ENCODE results near the gene FOXR1.
"Not testable (repeated sequence)": the region's sequence is repeated elsewhere in the genome, so short reads cannot be mapped to it uniquely, and the experiment has no call there.

The FOXR1 gene

GRCh38 chr11:118948000-118948399 is 23.6 kb upstream of the FOXR1 start:
- DNase-seq: no peak

- no peak for DNase-seq
Measured at GRCh38 chr11:118953265-118953664, 18.3 kb upstream of the FOXR1 start.

- DNase-seq: not testable (repeated sequence)
Measured at GRCh38 chr11:118953976-118954375, 17.6 kb upstream of the FOXR1 start.

GRCh38 chr11:118956094-118956846 is 15.3 kb upstream of the FOXR1 start, which contains the start of gene UPK2:
Gene UPK2, plus strand, starts transcription at chr11:118956298. Its CDS starts 53 bp downstream, at chr11:118956351.
- peak; percentile 69 for DNase-seq

GRCh38 chr11:118956847-118957469 is 14.6 kb upstream of the FOXR1 start:
- DNase-seq: no peak

- DNase-seq: no peak
Measured at GRCh38 chr11:118957549-118957948, 14.0 kb upstream of the FOXR1 start.

- no peak for DNase-seq
Measured at GRCh38 chr11:118957968-118958367, 13.6 kb upstream of the FOXR1 start.

GRCh38 chr11:118958577-118958976 is 13.0 kb upstream of the FOXR1 start:
- no peak for DNase-seq

- no peak for DNase-seq
Measured at GRCh38 chr11:118961189-118961588, 10.4 kb upstream of the FOXR1 start.

- no peak for DNase-seq
Measured at GRCh38 chr11:118961591-118961990, 10.0 kb upstream of the FOXR1 start.

- DNase-seq: not testable (repeated sequence)
Measured at GRCh38 chr11:118969508-118969907, 2.1 kb upstream of the FOXR1 start.

GRCh38 chr11:118973985-118974384 is 2.4 kb downstream of the FOXR1 start:
- no peak for DNase-seq

GRCh38 chr11:118975771-118976709 is 4.5 kb downstream of the FOXR1 start:
- DNase-seq: no peak

GRCh38 chr11:118979434-118979833 is 7.9 kb downstream of the FOXR1 start:
- no peak for DNase-seq

- no peak for DNase-seq
Measured at GRCh38 chr11:118980191-118980881, 8.8 kb downstream of the FOXR1 start.

GRCh38 chr11:118984337-118984736 is 12.8 kb downstream of the FOXR1 start:
- not testable (repeated sequence) for DNase-seq

GRCh38 chr11:118984825-118985224 is 13.3 kb downstream of the FOXR1 start:
- DNase-seq: no peak

- no peak for DNase-seq
Measured at GRCh38 chr11:118988280-118988679, 16.7 kb downstream of the FOXR1 start.

GRCh38 chr11:118991486-118992038 is 20.0 kb downstream of the FOXR1 start:
- DNase-seq: not testable (repeated sequence)

- no peak for DNase-seq
Measured at GRCh38 chr11:118996926-118997626, 25.5 kb downstream of the FOXR1 start.

- DNase-seq: peak; percentile 73
Measured at GRCh38 chr11:118997627-118998387, 26.2 kb downstream of the FOXR1 start, which contains the start of gene CENATAC. Gene CENATAC, plus strand, starts transcription at chr11:118998138. Its CDS starts 60 bp downstream, at chr11:118998198.
